ENCODE data around the gene CD47.

DNA sequence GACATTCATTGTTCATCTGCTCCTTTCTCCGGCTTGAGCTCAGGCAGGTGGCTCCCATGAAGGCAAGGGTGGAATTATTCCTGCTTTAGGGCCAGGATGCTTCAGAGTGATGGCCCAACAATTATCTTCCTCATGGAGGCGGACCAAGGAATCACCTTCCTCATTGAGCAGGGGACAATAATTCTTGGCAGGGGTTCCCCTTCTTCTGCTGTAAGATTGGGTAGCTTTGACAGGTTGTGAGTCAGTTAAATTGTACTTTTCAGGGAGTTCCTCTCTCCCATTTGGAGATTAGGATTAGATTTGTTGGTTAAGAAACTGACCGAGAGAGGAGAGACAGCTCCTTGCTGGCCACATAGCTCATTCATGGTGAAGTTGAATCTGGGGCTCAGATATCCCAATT is 31.4 kb upstream of the CD47 start:
- TF ChIP-seq, protein P1, sequence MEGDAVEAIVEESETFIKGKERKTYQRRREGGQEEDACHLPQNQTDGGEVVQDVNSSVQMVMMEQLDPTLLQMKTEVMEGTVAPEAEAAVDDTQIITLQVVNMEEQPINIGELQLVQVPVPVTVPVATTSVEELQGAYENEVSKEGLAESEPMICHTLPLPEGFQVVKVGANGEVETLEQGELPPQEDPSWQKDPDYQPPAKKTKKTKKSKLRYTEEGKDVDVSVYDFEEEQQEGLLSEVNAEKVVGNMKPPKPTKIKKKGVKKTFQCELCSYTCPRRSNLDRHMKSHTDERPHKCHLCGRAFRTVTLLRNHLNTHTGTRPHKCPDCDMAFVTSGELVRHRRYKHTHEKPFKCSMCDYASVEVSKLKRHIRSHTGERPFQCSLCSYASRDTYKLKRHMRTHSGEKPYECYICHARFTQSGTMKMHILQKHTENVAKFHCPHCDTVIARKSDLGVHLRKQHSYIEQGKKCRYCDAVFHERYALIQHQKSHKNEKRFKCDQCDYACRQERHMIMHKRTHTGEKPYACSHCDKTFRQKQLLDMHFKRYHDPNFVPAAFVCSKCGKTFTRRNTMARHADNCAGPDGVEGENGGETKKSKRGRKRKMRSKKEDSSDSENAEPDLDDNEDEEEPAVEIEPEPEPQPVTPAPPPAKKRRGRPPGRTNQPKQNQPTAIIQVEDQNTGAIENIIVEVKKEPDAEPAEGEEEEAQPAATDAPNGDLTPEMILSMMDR (IDR thresholded peaks at IDR 0.05), result no peak
- TF ChIP-seq EP300 (IDR thresholded peaks at IDR 0.05) (no peak), POLR2AphosphoS5 (IDR thresholded peaks at IDR 0.05) (no peak), POLR2A (IDR thresholded peaks at IDR 0.05) (no peak)

All from stomach (tissue), 4 donors.